Measurements from ENCODE around the gene PCNT. TPM values are rescaled to one million over a fixed set of nuclear protein-coding genes. Genes with fewer than 3 reads are reported as not detected.

Gene PCNT
- total and polyA plus RNA-seq, 2 of the 4 experiments (the other 2 are of a cell fraction): 10.0 to 19.4 TPM

DNA sequence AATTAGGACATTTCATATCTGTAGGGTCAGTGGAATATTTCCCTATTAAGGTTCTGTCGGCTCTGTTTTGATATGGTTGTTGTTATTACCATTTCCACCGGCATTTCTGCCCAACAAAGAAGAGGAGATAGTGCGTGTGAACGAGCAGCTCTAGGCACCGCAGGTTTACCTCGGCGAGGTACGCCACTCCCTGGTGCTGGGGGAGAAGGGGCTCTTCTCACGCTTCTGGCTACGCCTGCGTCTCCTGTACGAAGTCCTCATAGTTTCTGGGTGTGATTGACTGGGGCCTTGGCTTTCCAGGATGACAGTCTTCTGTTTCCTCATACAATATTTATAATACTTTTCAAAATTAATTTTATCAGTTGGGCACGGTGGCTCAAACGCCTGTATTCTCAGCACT lies 80.3 kb downstream of the PCNT start:
- Histone ChIP-seq H3K27ac (ENCODE audit: insufficient read depth, low read length) (no peak overlapping the region), H3K9me1 (ENCODE audit: insufficient read depth, low read length) (no peaks in the 10 kb centered on the region), H3K14ac (replicated peaks; ENCODE audit: low read depth, low read length) (no peak overlapping the region), H2AFZ (replicated peaks; ENCODE audit: low read length, poor library complexity) (no peak overlapping the region), H2BK15ac (ENCODE audit: low read depth, low read length) (no peak overlapping the region), H3K4me1 (ENCODE audit: control insufficient read depth, insufficient read depth, low read length) (no peaks in the 10 kb centered on the region), H4K91ac (ENCODE audit: insufficient read depth, low read depth, low read length) (no peak overlapping the region), H4K8ac (ENCODE audit: low read depth in 2 of 2, low read length in 2 of 2) (no peak overlapping the region), H2BK120ac (ENCODE audit: low read depth, low read length) (no peak overlapping the region), H3K36me3 (ENCODE audit: control insufficient read depth, insufficient read depth, low read length) (peaks cover 26% of the 10 kb centered on the region), H3K4ac (ENCODE audit: low read depth, low read length) (no peak overlapping the region), H3K4me3 (ENCODE audit: insufficient read depth, low read depth, low read length) (no peak overlapping the region), H4K20me1 (ENCODE audit: insufficient read depth, low read length) (no peaks in the 10 kb centered on the region), H3K4me2 (ENCODE audit: low read depth, low read length) (no peak overlapping the region), H2BK20ac (ENCODE audit: low read depth, low read length) (no peak overlapping the region), H3K9me3 (ENCODE audit: control insufficient read depth, insufficient read depth, low read length) (no peaks in the 10 kb centered on the region), H3K9ac (ENCODE audit: low read depth, low read length) (no peak overlapping the region), H2AK5ac (ENCODE audit: low read depth, low read length) (no peak overlapping the region), H2BK5ac (ENCODE audit: low read depth, low read length, poor library complexity, severe bottlenecking) (no peak overlapping the region), H3K56ac (ENCODE audit: extremely low read depth, insufficient read depth, low read length) (no peak overlapping the region), H3K18ac (ENCODE audit: low read depth, low read length) (no peak overlapping the region), H3K79me1 (ENCODE audit: low read depth in 1 of 2, low read length in 2 of 2) (peaks cover 0 to 6% of the 10 kb centered on the region in 2 experiments; a peak in 2 of 4 replicates), H4K5ac (ENCODE audit: low read depth, low read length) (no peak overlapping the region), H3K27me3 (ENCODE audit: control insufficient read depth, insufficient read depth, low read length) (no peaks in the 10 kb centered on the region), H3K23ac (ENCODE audit: low read depth, low read length) (no peak overlapping the region), H2AK9ac (replicated peaks; ENCODE audit: low read depth, low read length, poor library complexity) (no peak overlapping the region)
- dilution Hi-C loops (cut with HindIII; ENCODE audit: low sequenced_read_pairs, unreplicated experiment) (no loop called here), intact Hi-C loops (cut with micrococcal nuclease) (no loop called here), in situ Hi-C loops (cut with MboI; ENCODE audit: low sequenced_read_pairs) (no loop called here)
- no TSS peak for BruUV-seq (replicated peaks)
- TF ChIP-seq FOS (IDR thresholded peaks at IDR 0.05; ENCODE audit: low read depth, low read length) (no peak), RCOR1 (IDR thresholded peaks at IDR 0.05; ENCODE audit: insufficient replicate concordance, low read length) (no peak), CEBPB (IDR thresholded peaks at IDR 0.05; ENCODE audit: low read depth, low read length) (no peak), CHD1 (IDR thresholded peaks at IDR 0.05; ENCODE audit: low read depth, low read length) (no peak), MAZ (IDR thresholded peaks at IDR 0.05; ENCODE audit: borderline replicate concordance, low read depth, low read length) (no peak), MXI1 (IDR thresholded peaks at IDR 0.05; ENCODE audit: borderline replicate concordance, low read depth, low read length) (no peak), SMC3 (IDR thresholded peaks at IDR 0.05; ENCODE audit: low read depth, low read length) (no peak), NFE2L2 (IDR thresholded peaks at IDR 0.05; ENCODE audit: low read depth, low read length) (no peak), POLR2A (IDR thresholded peaks at IDR 0.05; ENCODE audit: low read depth, low read length) (no peak), RAD21 (IDR thresholded peaks at IDR 0.05; ENCODE audit: low read length) (no peak), MAFK (IDR thresholded peaks at IDR 0.05; ENCODE audit: low read depth, low read length) (no peak), BHLHE40 (IDR thresholded peaks at IDR 0.05; ENCODE audit: low read depth, low read length) (no peak), RFX5 (IDR thresholded peaks at IDR 0.05; ENCODE audit: low read depth, low read length) (no peak)
- TF ChIP-seq, protein P1, sequence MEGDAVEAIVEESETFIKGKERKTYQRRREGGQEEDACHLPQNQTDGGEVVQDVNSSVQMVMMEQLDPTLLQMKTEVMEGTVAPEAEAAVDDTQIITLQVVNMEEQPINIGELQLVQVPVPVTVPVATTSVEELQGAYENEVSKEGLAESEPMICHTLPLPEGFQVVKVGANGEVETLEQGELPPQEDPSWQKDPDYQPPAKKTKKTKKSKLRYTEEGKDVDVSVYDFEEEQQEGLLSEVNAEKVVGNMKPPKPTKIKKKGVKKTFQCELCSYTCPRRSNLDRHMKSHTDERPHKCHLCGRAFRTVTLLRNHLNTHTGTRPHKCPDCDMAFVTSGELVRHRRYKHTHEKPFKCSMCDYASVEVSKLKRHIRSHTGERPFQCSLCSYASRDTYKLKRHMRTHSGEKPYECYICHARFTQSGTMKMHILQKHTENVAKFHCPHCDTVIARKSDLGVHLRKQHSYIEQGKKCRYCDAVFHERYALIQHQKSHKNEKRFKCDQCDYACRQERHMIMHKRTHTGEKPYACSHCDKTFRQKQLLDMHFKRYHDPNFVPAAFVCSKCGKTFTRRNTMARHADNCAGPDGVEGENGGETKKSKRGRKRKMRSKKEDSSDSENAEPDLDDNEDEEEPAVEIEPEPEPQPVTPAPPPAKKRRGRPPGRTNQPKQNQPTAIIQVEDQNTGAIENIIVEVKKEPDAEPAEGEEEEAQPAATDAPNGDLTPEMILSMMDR (conservative IDR thresholded peaks at IDR 0.05; ENCODE audit: low read depth, low read length): no peak
- TF ChIP-seq, protein P2, sequence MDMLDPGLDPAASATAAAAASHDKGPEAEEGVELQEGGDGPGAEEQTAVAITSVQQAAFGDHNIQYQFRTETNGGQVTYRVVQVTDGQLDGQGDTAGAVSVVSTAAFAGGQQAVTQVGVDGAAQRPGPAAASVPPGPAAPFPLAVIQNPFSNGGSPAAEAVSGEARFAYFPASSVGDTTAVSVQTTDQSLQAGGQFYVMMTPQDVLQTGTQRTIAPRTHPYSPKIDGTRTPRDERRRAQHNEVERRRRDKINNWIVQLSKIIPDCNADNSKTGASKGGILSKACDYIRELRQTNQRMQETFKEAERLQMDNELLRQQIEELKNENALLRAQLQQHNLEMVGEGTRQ (IDR thresholded peaks at IDR 0.05; ENCODE audit: low read depth, low read length): no peak
- TF ChIP-seq, protein P3, sequence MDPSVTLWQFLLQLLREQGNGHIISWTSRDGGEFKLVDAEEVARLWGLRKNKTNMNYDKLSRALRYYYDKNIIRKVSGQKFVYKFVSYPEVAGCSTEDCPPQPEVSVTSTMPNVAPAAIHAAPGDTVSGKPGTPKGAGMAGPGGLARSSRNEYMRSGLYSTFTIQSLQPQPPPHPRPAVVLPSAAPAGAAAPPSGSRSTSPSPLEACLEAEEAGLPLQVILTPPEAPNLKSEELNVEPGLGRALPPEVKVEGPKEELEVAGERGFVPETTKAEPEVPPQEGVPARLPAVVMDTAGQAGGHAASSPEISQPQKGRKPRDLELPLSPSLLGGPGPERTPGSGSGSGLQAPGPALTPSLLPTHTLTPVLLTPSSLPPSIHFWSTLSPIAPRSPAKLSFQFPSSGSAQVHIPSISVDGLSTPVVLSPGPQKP (IDR thresholded peaks at IDR 0.05; ENCODE audit: borderline replicate concordance, low read depth, low read length): no peak
- DNase-seq: no peak
- ChIA-PET POLR2A (ENCODE audit: unreplicated experiment) (no interaction called here), CTCF (no interaction called here)
- WGBS, 2 experiments (ENCODE audit: extremely low coverage in 2 of 2, insufficient read length in 1 of 2): 100% methylated on average over 1 of the region's 14 CpGs; no CpG with 5 or more reads in 1 of the 2 experiments
- ATAC-seq (ENCODE audit: low read depth): no peak
